A549 (cell line): Measurements from ENCODE around the gene NAALADL1. TPM values are rescaled to one million over a fixed set of nuclear protein-coding genes. Genes with fewer than 3 reads are reported as not detected.

Experiments used
- ATAC-seq, 2 experiments: fragments of 200-7000 bp in 1 of 2; fragments of >200 bp in 1 of 2; cut with Nextera tagmentation in 1 of 2; cut with Tn5 transposase in 1 of 2; 3 replicates each; pipeline versions ENCODE4 v1.8.0 to v1.9.1; 2018 to 2020; ENCODE audit warnings: mild to moderate bottlenecking in 1 of 2, moderate library complexity in 1 of 2
- CTCF ChIA-PET: fragments of 300-600 bp; sonication (Branson Sonifier 250); formaldehyde crosslinking; extraction: SDS; loops from one replicate; lab custom pipeline; 2021; ENCODE audit warnings: antibody characterized with exemption, inconsistent platforms; lab: Yijun Ruan, JAX
- POLR2A ChIA-PET: fragments of 350-600 bp; formaldehyde crosslinking; extraction: SDS; loops from one replicate; lab custom pipeline; 2021; ENCODE audit warnings: antibody characterized with exemption, inconsistent platforms; lab: Yijun Ruan, JAX
- DNase-seq, 2 experiments: peaks; one replicate each; pipeline versions ENCODE4 v3.0.0 to v3.0.0-alpha.2; 2011 to 2016; ENCODE audit warnings: low read depth in 1 of 2, low spot score in 1 of 2
- FAIRE-seq: peaks from 2 replicates; lab custom pipeline; 2011; peaks lifted over from hg19 to GRCh38; lab: Jason Lieb, UNC
- H3K27ac ChIP-seq, 2 experiments: fragments of >200 bp; sonication (Bioruptor Twin); formaldehyde crosslinking; 3 replicates each; pipeline ENCODE4 v1.5.1; 2016 to 2017
- H3K4me1 ChIP-seq: fragments of >200 bp; sonication (Bioruptor Twin); formaldehyde crosslinking; 3 replicates; pipeline ENCODE4 v1.6.1; 2016
- H3K4me2 ChIP-seq: fragments of >200 bp; sonication (Bioruptor Twin); formaldehyde crosslinking; 3 replicates; pipeline ENCODE4 v1.6.1; 2016
- H3K4me3 ChIP-seq: fragments of >200 bp; sonication (Bioruptor Twin); formaldehyde crosslinking; 3 replicates; pipeline ENCODE4 v1.5.1; 2016
- H3K9me3 ChIP-seq: fragments of >200 bp; sonication (Bioruptor Twin); formaldehyde crosslinking; 3 replicates; pipeline ENCODE4 v1.6.1; 2016
- BHLHE40 ChIP-seq: IDR thresholded peaks from 2 replicates; pipeline ENCODE4 v1.6.1; 2012; ENCODE audit warnings: low read depth, low read length, inconsistent platforms
- CBX2 ChIP-seq: fragments of 200-600 bp; sonication (generic); IDR thresholded peaks from 2 replicates; pipeline ENCODE4 v1.6.1; 2016; ENCODE audit warnings: low read depth, mild to moderate bottlenecking, borderline replicate concordance
- CHD4 ChIP-seq: fragments of 200-600 bp; sonication (generic); IDR thresholded peaks from 2 replicates; pipeline ENCODE4 v1.6.1; 2016; ENCODE audit warnings: antibody characterized with exemption, mild to moderate bottlenecking, borderline replicate concordance
- EHMT2 ChIP-seq: fragments of 200-600 bp; sonication (generic); IDR thresholded peaks from 2 replicates; pipeline ENCODE4 v1.6.1; 2016; ENCODE audit warnings: antibody characterized with exemption, low read depth, mild to moderate bottlenecking, moderate library complexity
- EP300 ChIP-seq, 2 experiments: fragments of >200 bp; sonication (Bioruptor Twin); formaldehyde crosslinking; IDR thresholded peaks; 2 replicates in 1 of 2; 3 replicates in 1 of 2; pipeline ENCODE4 v1.6.1; 2016 to 2017
- ESRRA ChIP-seq: fragments of 150-350 bp; IDR thresholded peaks from 2 replicates; pipeline ENCODE4 v1.6.1; 2014; ENCODE audit warnings: mild to moderate bottlenecking, low read length, borderline replicate concordance
- FOXS1 ChIP-seq: fragments of 250-450 bp; sonication (Bioruptor Pico); IDR thresholded peaks from 2 replicates; pipeline ENCODE4 v1.5.0; 2020; ENCODE audit warnings: mild to moderate bottlenecking, moderate library complexity
- GATA3 ChIP-seq: IDR thresholded peaks from 2 replicates; pipeline ENCODE4 v1.6.1; 2012; ENCODE audit warnings: borderline replicate concordance
- HEYL ChIP-seq: fragments of 250-450 bp; sonication (Bioruptor Pico); IDR thresholded peaks from 2 replicates; pipeline ENCODE4 v1.8.0; 2021; ENCODE audit warnings: mild to moderate bottlenecking, moderate library complexity
- HMGXB4 ChIP-seq: fragments of 250-450 bp; sonication (Bioruptor Pico); IDR thresholded peaks from 2 replicates; pipeline ENCODE4 v1.5.0; 2021; ENCODE audit warnings: mild to moderate bottlenecking, moderate library complexity, borderline replicate concordance
- HOXA7 ChIP-seq: fragments of 250-450 bp; sonication (Bioruptor Pico); IDR thresholded peaks from 2 replicates; pipeline ENCODE4 v1.5.0; 2020; ENCODE audit warnings: mild to moderate bottlenecking, moderate library complexity
- JUN ChIP-seq, 2 experiments: fragments of >200 bp; sonication (Bioruptor Twin); formaldehyde crosslinking; IDR thresholded peaks; 2 replicates in 1 of 2; 3 replicates in 1 of 2; pipeline ENCODE4 v1.6.1; 2016 to 2017
- KDM1A ChIP-seq: fragments of 200-600 bp; sonication (generic); IDR thresholded peaks from 2 replicates; pipeline ENCODE4 v1.6.1; 2016; ENCODE audit warnings: low read depth, mild to moderate bottlenecking
- MAFK ChIP-seq: fragments of 450-650 bp; IDR thresholded peaks from 2 replicates; pipeline ENCODE4 v1.6.1; 2014; ENCODE audit not compliant: partially characterized antibody
- MYC ChIP-seq: IDR thresholded peaks from 2 replicates; pipeline ENCODE4 v1.6.1; 2012; ENCODE audit warnings: mild to moderate bottlenecking, inconsistent platforms, low read length, improper control_type of control experiment, borderline replicate concordance
- POLR2A ChIP-seq: IDR thresholded peaks from 2 replicates; pipeline ENCODE4 v1.6.1; 2012; ENCODE audit warnings: mild to moderate bottlenecking, low read length
- POLR2AphosphoS2 ChIP-seq: conservative IDR thresholded peaks from 2 replicates; pipeline ENCODE4 v1.6.1; 2012; ENCODE audit warnings: low read length, improper control_type of control experiment, inconsistent platforms
- RAD21 ChIP-seq, 2 experiments: fragments of >200 bp in 1 of 2; sonication (Bioruptor Twin) in 1 of 2; formaldehyde crosslinking in 1 of 2; IDR thresholded peaks in 1 of 2; conservative IDR thresholded peaks in 1 of 2; 2 replicates in 1 of 2; 3 replicates in 1 of 2; pipeline ENCODE4 v1.6.1; 2012 to 2018; ENCODE audit warnings: inconsistent platforms in 1 of 2
- RARB ChIP-seq: fragments of 250-450 bp; sonication (Bioruptor Pico); IDR thresholded peaks from 2 replicates; pipeline ENCODE4 v1.8.0; 2021; ENCODE audit warnings: mild to moderate bottlenecking, moderate library complexity
- RNF2 ChIP-seq: fragments of 200-600 bp; sonication (generic); IDR thresholded peaks from 2 replicates; pipeline ENCODE4 v1.6.1; 2016; ENCODE audit warnings: low read depth, mild to moderate bottlenecking, antibody characterized with exemption, moderate library complexity, borderline replicate concordance
- SREBF2 ChIP-seq: fragments of 450-650 bp; IDR thresholded peaks from 2 replicates; pipeline ENCODE4 v1.6.1; 2014; ENCODE audit warnings: mild to moderate bottlenecking, moderate library complexity
- TFCP2L1 ChIP-seq: fragments of 250-450 bp; sonication (Bioruptor Pico); IDR thresholded peaks from 2 replicates; pipeline ENCODE4 v1.5.0; 2021; ENCODE audit warnings: mild to moderate bottlenecking
- TP53 ChIP-seq: fragments of 250-450 bp; sonication (Bioruptor Pico); IDR thresholded peaks from 2 replicates; pipeline ENCODE4 v1.5.0; 2021; ENCODE audit warnings: mild to moderate bottlenecking, moderate library complexity
- ZNF302 ChIP-seq: fragments of 250-450 bp; sonication (Bioruptor Pico); IDR thresholded peaks from 2 replicates; pipeline ENCODE4 v1.9.0; 2021; ENCODE audit warnings: inconsistent platforms, mild to moderate bottlenecking, moderate library complexity
- WGBS: methylation state at CpG from one replicate; pipeline ENCODE4 v1.1.6; 2017; ENCODE audit errors: missing lambda C conversion rate; 5-methylcytosine and 5-hydroxymethylcytosine counted together
- polyA plus RNA-seq, 4 experiments: library from polyadenylated mRNA; depleted of rRNA in 3 of 4; stranded (reverse); fragments of >200 nt; fragmentation: RNase III in 1 of 4; extraction: RNeasy Plus Mini Kit Qiagen cat#74134 plus additional on column Dnase treatment in 1 of 4; gene quantifications; 2 replicates in 3 of 4; 3 replicates in 1 of 4; pipeline ENCODE4 v1.2.3, GENCODE V29; 2011 to 2017

NAALADL1 gene
- polyA plus RNA-seq, 2 of the 4 experiments (the other 2 are of a cell fraction): not detected

GRCh38 chr11:65043881-65044501, 14.4 kb downstream of the NAALADL1 start:
- TF ChIP-seq CHD4: no peak
- TF ChIP-seq HOXA7 (CRISPR knock-in tag): no peak
- no peak for TF ChIP-seq BHLHE40
- TF ChIP-seq MAFK: no peak
- no peak for TF ChIP-seq CBX2
- TF ChIP-seq GATA3: no peak
- no peak for TF ChIP-seq JUN (IDR thresholded peaks at IDR 0.05)
- no peak for TF ChIP-seq TP53 (CRISPR knock-in tag)
- TF ChIP-seq POLR2AphosphoS2: no peak
- TF ChIP-seq EHMT2: no peak
- no peak for TF ChIP-seq ESRRA
- no peak for TF ChIP-seq MYC
- no peak for TF ChIP-seq EP300 (IDR thresholded peaks at IDR 0.05)
- no peak for TF ChIP-seq SREBF2
- TF ChIP-seq RARB (CRISPR knock-in tag): no peak
- TF ChIP-seq POLR2A: no peak
- Histone ChIP-seq H3K4me1 (peaks cover 25% of the 10 kb centered on the region), H3K4me3 (no peak overlapping the region), H3K9me3 (no peaks in the 10 kb centered on the region), H3K27ac (no peak overlapping the region), H3K4me2 (peak overlapping the region; percentile 80; the same call in 1 of the 3 replicates)
- ATAC-seq (no peak), FAIRE-seq (no peak), DNase-seq (no peak)
- ChIA-PET CTCF (interaction anchor here (1.4 to 3.2 kb wide), 2 partner anchors 17 to 30 kb away, joined by 5 to 8 read pairs; partner anchors contain the start of genes ARL2 and SNX15), POLR2A (no interaction called here)
- WGBS: 92% methylated on average over 23 of the region's 23 CpGs

GRCh38 chr11:65042891-65043290, 15.5 kb downstream of the NAALADL1 start:
- ATAC-seq (no peak), DNase-seq (no peak), FAIRE-seq (no peak)
- Histone ChIP-seq H3K4me1 (peaks cover 25% of the 10 kb centered on the region), H3K27ac (no peak overlapping the region), H3K4me2 (peak overlapping the region; percentile 80), H3K9me3 (no peaks in the 10 kb centered on the region), H3K4me3 (no peak overlapping the region; the same call in 1 of the 3 replicates)
- 69% methylated on average over 6 of the region's 6 CpGs for WGBS
- ChIA-PET POLR2A (no interaction called here), CTCF (interaction anchor here (0.6 to 1.4 kb wide), 3 partner anchors 29 to 69 kb away, joined by 3 to 5 read pairs (median 3); partner anchors contain the start of genes ARL2 and TM7SF2)
- no peak for TF ChIP-seq CBX2
- no peak for TF ChIP-seq ZNF302 (CRISPR knock-in tag)
- TF ChIP-seq KDM1A: no peak
- TF ChIP-seq HMGXB4 (CRISPR knock-in tag): no peak
- no peak for TF ChIP-seq RAD21 (conservative IDR thresholded peaks at IDR 0.05 in 1 of 2, IDR thresholded peaks at IDR 0.05 in 1 of 2)
- TF ChIP-seq TFCP2L1: no peak
- no peak for TF ChIP-seq HEYL (CRISPR knock-in tag)
- TF ChIP-seq RNF2: no peak
- no peak for TF ChIP-seq FOXS1 (CRISPR knock-in tag)
